ENCODE measurements around the gene IGF2BP3.
A peak's percentile ranks its signal among the peaks of the same experiment; 100 is the strongest.

IGF2BP3 gene

GRCh38 chr7:23294549-23295400 is 175.5 kb downstream of the IGF2BP3 start:
- DNase-seq (ENCODE audit: low read depth), result no peak

- DNase-seq (ENCODE audit: low read depth), result no peak
These were observed 176.7 kb downstream of the IGF2BP3 start for GRCh38 chr7:23293500-23294073.

GRCh38 chr7:23292623-23293022 is 177.7 kb downstream of the IGF2BP3 start:
- DNase-seq (ENCODE audit: low read depth), result no peak

GRCh38 chr7:23291957-23292560 is 178.2 kb downstream of the IGF2BP3 start:
- DNase-seq (ENCODE audit: low read depth), result no peak

GRCh38 chr7:23290993-23291392 is 179.3 kb downstream of the IGF2BP3 start:
- DNase-seq (ENCODE audit: low read depth), result no peak

GRCh38 chr7:23287612-23288011 is 182.7 kb downstream of the IGF2BP3 start:
- DNase-seq (ENCODE audit: low read depth), result no peak

GRCh38 chr7:23285657-23286646 is 184.3 kb downstream of the IGF2BP3 start:
- DNase-seq (ENCODE audit: low read depth), result no peak

GRCh38 chr7:23284871-23285270 is 185.4 kb downstream of the IGF2BP3 start:
- DNase-seq (ENCODE audit: low read depth), result no peak

- no peak for DNase-seq (ENCODE audit: low read depth)
These were observed 187.2 kb downstream of the IGF2BP3 start for GRCh38 chr7:23283086-23283485.

GRCh38 chr7:23279819-23280525 is 190.3 kb downstream of the IGF2BP3 start:
- no peak for DNase-seq (ENCODE audit: low read depth)

GRCh38 chr7:23277359-23277989 is 192.8 kb downstream of the IGF2BP3 start:
- DNase-seq (ENCODE audit: low read depth), result no peak

GRCh38 chr7:23276947-23277346 is 193.3 kb downstream of the IGF2BP3 start:
- no peak for DNase-seq (ENCODE audit: low read depth)

GRCh38 chr7:23276376-23276775 is 193.9 kb downstream of the IGF2BP3 start:
- no peak for DNase-seq (ENCODE audit: low read depth)

- DNase-seq (ENCODE audit: low read depth), result no peak
These were observed 194.4 kb downstream of the IGF2BP3 start for GRCh38 chr7:23275912-23276311.

- peak; percentile 74 for DNase-seq (ENCODE audit: low read depth)
These were observed 197.1 kb downstream of the IGF2BP3 start for GRCh38 chr7:23273141-23273599.

GRCh38 chr7:23272275-23272674 is 198.0 kb downstream of the IGF2BP3 start:
- no peak for DNase-seq (ENCODE audit: low read depth)

- DNase-seq (ENCODE audit: low read depth), result no peak
These were observed 201.5 kb downstream of the IGF2BP3 start for GRCh38 chr7:23268746-23269145.

- DNase-seq (ENCODE audit: low read depth), result no peak
These were observed 202.1 kb downstream of the IGF2BP3 start for GRCh38 chr7:23268167-23268566.

GRCh38 chr7:23267357-23267756 is 202.9 kb downstream of the IGF2BP3 start:
- DNase-seq (ENCODE audit: low read depth), result no peak

GRCh38 chr7:23266918-23267317 is 203.4 kb downstream of the IGF2BP3 start:
- DNase-seq (ENCODE audit: low read depth), result no peak

Data from stimulated activated CD8-positive, alpha-beta memory T cell treated with anti-CD3 and anti-CD28 coated beads, Interleukin-15, amount 100 ng/mL, for 24 hours (primary cell).